Stimulated activated CD4-positive, alpha-beta T cell treated with anti-CD3 and anti-CD28 coated beads, Interleukin-1b, Interleukin-23, amount 100 ng/mL, for 4 hours (primary cell): Measurements from ENCODE around the gene CDKAL1.

Experiments
- DNase-seq, 2 donors: peaks; one replicate each; pipeline ENCODE4 v3.0.0-alpha.2; 2020; ENCODE audit warnings: low read depth in 2 of 2

The CDKAL1 gene

GRCh38 chr6:20837189-20837588 is 302.9 kb downstream of the CDKAL1 start:
- no peak for DNase-seq

GRCh38 chr6:20838113-20838512 is 303.9 kb downstream of the CDKAL1 start:
- no peak for DNase-seq

DNA sequence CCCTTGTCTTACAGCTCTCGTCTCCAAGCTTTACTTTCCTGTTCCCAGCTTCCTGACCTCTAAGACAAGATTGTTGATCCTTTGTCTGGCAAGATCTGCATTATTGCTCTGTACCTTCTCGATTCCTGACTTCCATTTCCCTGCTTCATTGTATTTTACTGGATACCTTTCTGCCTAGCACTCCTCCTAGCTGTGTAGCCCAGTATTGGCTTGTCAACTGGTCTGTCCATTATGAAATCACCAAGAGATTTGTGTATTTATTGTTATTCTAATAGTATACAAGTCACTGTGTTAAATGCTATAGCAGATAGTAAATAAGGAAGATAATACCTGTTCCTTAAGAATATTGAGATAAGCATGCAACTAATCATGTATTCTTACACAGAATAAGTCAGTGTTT is 305.4 kb downstream of the CDKAL1 start:
- no peak for DNase-seq

DNA sequence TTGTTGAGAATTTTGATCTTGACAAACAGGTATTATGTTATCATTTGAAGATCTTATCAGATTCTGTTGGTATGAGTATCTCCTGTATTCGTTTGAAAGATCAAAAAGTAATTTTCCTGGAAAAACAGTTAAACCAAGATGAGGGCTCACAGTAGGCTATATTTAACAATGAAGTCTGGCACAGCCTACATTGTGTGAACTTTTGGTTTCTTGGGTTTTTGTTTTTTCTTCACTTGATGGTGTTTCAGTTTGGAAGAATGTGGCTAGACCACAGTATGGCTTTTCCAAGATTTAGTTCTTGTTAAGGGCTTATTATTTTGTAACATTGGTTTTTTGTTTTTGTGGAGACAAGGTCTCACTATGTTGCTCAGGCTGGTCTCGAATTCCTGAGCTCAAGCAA is 306.4 kb downstream of the CDKAL1 start:
- DNase-seq, result no peak

GRCh38 chr6:20841806-20842205 is 307.5 kb downstream of the CDKAL1 start:
- DNase-seq, result no peak

DNA sequence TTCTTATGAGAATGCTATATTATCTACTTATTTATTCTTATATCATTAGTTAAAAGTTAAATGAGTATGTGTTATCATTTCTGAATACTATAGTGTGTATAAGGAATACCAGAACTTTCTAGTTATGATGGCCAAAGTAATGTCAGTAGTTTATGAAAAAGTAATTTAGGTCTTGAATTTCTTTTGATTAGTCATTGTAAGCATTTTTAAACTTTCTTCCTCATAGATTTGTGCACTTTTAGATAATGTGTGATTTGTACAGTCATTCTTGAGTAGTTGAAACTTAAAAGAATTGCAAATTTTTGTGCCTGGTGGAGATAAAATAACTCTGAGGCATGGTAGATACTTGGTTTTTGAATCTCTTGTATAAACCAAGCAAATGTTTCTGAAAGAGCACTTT is 311.3 kb downstream of the CDKAL1 start:
- DNase-seq, result no peak

DNA sequence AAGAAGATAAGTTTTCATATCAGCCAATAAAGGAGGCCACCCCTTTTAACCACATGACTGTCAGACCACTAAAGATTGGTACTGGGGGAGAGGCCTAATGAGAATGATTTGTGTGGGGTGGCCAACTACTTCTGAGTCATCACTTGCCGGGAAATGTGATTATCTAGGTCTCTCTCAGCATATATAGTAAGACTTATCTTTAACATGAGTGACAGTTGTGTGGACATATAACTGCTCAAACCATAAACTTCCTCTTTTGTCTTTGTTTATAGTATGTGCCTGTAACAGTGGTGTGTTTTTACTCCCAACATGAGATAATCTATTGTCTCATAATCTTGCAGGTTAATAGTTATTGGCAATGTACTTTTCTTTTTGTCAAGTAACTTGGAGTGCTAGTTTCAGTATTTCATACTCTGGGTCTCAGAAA is 312.4 kb downstream of the CDKAL1 start:
- DNase-seq, result no peak

GRCh38 chr6:20847904-20848303 is 313.6 kb downstream of the CDKAL1 start:
- DNase-seq, result no peak

DNA sequence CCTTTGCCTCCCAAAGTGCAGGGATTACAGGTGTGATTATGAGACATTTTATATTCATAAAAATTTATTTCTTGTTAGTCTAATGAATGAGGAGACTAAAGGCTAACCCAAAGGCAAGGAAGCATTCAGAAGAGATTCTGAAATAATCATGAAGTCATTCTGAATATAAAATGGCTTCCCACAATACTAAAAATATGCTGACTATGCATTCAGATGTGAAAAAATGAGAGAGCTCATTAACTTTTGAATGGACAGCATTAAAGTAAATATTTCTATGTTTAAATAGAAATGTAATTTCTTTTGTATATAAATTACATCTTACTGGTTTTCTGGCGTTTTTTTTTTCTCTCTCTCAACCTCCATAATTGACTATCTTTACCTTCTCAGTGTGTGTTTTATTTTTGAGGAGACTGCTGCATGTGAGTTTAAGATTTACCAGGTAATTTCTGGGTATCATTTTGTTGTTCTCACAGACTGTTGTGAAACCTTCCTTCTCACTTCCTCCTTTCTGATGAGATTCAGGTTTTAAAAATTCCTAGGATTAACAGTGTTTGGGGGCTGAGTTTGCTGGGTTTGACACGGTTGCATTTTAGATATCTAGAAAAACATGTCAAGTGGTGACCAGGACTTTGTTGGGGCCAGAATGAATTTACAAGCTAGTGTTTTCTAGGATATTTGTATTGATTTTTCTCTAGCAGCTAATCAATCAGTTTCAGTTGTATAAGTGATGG is 316.6 kb downstream of the CDKAL1 start:
- DNase-seq, result no peak

GRCh38 chr6:20851795-20852194 is 317.5 kb downstream of the CDKAL1 start:
- no peak for DNase-seq

- DNase-seq, result no peak
These were observed 319.6 kb downstream of the CDKAL1 start for GRCh38 chr6:20853828-20854227.

DNA sequence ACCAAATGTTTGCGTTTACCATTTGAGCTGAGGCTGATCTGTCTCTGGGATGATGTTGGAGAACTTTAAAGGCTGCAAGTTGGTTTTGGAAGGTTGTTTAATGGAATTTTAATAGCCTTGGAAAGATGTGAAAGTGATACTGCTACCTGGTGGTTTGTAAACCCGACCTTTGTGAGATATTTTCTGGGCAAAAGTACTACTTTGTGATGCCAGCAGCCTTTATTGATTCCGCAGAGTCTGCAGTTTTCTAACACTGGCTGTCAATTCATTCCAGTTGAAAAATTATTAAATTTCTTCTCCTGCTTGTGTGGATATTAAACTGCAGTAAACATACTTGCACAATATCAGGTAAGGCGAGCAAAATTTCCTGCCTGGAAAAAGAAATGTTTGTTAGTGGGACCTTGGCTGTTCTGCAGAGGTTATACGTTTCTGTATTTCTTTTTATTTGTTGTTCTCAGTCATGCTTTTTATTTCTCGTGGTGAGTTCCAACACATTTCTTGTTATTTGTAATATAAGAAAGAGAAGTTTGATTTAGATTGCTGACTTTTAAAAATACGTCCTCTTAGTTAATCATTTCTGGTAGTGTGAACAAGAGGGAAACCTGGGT is 322.5 kb downstream of the CDKAL1 start:
- DNase-seq, result no peak

- DNase-seq, result no peak
These were observed 327.2 kb downstream of the CDKAL1 start for GRCh38 chr6:20861481-20861880.

- no peak for DNase-seq
These were observed 331.8 kb downstream of the CDKAL1 start for GRCh38 chr6:20866036-20866435.

- no peak for DNase-seq
These were observed 332.9 kb downstream of the CDKAL1 start for GRCh38 chr6:20866935-20867703.

DNA sequence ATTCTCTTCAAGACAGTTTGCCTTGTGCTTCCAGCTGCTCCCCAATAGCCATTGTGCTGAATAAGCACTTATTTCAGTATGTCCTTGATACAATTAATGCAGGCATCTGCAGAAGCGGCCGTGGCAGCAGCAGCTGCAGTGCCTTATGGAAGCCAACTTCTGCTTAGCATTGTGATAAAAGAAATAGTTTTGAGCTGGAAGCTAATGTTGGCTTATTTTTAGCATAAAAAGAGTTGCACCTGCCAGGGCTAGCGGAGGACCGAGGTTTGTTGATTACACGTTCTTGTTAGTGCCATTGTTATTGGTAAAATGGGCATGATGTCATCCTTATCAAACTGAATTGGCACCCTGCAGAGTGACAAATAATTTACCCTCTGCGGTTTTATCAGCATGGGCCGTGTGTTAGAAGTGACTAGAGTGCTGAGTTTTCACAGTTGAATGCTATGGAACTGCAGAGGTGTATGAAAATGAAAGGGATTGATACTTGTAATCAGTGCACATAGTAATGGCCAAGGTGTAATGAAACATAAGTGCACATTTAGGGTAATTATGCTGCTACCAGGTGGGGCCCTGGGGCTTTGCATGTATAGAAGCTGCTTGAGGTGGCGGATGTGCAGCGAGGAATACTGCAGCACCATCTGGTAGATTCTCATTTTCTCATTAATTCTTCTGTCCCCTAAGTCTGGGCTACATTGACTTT is 334.3 kb downstream of the CDKAL1 start:
- no peak for DNase-seq

DNA sequence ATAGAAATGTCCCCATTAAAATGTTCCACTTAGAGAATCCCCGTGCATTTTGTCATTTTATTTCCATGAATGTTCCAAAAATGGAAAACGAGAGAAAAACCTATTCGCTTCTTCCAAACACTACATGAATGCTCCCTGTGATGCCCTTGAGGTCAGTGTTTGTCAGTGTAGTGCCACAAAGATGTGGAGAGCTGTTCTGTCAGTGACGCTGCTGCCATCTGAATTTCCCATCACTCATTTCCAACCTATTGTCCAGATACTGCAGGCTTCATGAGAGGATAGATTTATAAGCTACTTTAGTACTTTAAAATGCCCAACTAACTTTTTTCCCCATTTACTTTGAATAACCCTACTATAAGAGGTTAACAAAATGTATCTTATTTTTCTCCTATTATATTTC is 335.8 kb downstream of the CDKAL1 start:
- DNase-seq, result no peak

- no peak for DNase-seq
These were observed 336.2 kb downstream of the CDKAL1 start for GRCh38 chr6:20870493-20870892.

DNA sequence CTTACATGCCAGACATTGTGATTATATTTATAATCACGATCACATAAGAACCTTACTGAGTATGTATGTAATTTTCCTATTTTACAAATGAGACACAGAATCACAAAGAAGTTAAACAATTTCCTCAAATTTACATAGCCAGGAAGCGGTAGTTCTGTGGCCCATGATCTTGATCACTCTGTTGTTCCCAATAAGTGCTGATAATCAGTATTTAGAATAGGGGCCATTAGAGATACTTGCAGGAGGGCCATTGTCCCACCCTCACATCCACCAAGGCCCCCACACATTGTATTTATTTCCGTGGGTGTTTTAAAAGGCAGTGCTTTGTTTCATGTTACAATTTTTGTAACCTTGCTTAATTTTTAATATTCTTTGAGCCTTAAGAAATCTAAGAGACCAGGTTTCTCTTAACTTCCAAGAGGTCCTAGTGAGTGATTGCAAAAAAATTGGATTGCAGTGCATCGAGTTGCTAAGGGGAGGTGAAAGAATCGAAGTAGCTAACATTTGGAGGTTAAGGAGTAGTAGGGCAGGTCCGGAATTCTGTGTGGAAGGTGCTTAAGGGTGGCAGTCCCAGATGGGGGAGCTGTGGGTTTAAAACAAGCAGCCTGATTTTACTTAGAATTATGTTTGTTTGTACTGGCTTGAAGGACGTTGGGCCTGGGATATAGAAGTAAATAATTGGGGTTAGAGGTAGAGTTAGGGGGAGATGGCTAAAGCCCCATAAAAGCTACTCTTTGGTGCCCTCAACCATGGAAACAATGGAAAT is 339.4 kb downstream of the CDKAL1 start:
- no peak for DNase-seq

DNA sequence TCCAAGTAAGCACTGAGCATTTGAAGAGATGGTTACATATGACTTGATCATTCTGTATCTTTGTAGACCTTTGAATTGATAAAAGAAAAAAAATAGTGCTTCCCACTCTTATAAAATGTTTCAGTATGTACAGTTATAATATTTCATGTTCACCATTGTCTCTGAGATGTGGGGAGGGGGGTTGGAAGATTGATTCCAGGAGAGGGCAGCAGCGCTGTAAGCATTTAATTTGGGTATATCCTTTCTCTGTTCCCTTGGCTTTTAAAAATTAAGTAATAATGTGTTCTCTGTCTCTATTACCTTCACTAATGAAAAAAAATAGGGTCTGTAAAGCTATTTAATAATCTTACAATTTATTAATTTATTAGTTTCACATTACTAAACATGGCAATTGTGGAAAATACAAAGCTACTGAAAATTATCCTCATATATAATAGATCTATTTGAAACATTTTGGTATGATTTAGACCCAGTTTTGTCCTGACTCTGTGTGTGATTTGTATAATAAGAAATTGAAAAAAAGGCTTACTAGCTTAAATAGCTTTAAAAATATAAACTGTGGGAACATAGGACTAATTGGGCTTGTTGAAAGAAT is 341.2 kb downstream of the CDKAL1 start:
- DNase-seq, result no peak

DNA sequence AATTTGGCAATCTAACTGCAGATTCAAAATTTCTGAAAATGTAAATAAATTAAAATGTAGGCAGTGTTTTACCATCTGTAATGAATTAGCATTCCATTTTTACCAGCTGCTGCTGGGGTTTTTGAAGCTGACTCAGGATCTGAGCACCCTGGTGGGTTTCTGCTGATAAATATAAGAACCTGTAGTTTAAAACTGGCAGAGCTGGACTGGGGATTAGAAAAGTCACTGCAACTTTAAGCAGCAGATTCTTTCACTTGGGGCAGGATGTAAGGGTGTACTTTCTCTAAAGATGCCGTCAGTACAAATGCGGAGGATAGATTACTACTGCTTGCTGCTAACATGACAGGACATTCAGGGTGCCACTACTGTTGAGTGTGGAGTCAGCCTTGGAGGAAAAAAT is 341.8 kb downstream of the CDKAL1 start:
- no peak for DNase-seq
